H1 (cell line): ENCODE measurements around the gene ERICH6. TPM values are rescaled to one million over a fixed set of nuclear protein-coding genes. Genes with fewer than 3 reads are reported as not detected.

Experiments
- RNF2 ChIP-seq: fragments of 200-900, 300-1000 bp; sonication (generic); IDR thresholded peaks from 2 replicates; pipeline ENCODE4 v1.7.1; 2016; ENCODE audit warnings: borderline replicate concordance, low read depth, mild to moderate bottlenecking, antibody characterized with exemption, low read length; ENCODE audit not compliant: poor library complexity, severe bottlenecking; ENCODE audit errors: missing control alignments
- polyA plus RNA-seq, 7 experiments: library from polyadenylated mRNA; depleted of rRNA in 3 of 7; stranded (reverse) in 5 of 7; unstranded in 2 of 7; fragments of >200 nt in 5 of 7; fragments of 200-250 nt in 2 of 7; gene quantifications; 1 replicate in 5 of 7; 2 replicates in 1 of 7; 4 replicates in 1 of 7; pipeline versions ENCODE4 v1.2.1 to v1.2.3, GENCODE V29; 2011 to 2013; ENCODE audit warnings: missing spikeins in 2 of 7, mixed read lengths in 2 of 7
- total RNA-seq: library from RNA; stranded (reverse); fragmentation: NEBNext Ultra II Directional; extraction: Animal tissue kit (Norgen Biotek cat#: 25700); gene quantifications from 2 replicates; pipeline ENCODE4 v1.2.1, GENCODE V29; 2021

The ERICH6 gene
- total and polyA plus RNA-seq, 2 of the 8 experiments (the other 6 are each of a cell fraction or from before 2014, with no cell fraction given), result not detected

DNA sequence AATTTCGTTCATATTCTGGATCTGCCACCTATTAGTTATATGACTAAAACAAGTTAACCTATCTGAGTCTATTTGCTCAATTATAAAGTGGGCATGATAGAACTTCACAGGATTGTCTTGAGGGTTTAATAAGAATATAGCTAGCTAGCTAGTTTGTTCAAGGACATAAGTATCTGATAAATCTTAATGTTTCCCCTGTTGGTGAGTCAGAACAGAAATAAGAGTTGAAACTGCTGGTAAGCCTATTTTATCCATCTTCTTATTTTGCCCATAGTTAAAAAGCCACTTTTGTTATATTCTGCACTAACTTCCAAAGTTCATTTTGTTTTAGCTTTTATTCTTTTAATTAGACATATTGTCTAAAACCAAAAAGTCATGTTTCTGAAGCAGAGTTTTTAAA, 91.2 kb downstream of the ERICH6 start (continued):
- no peak for TF ChIP-seq RNF2
